ENCODE measurements around the gene ST3GAL4. TPM values are rescaled to one million over a fixed set of nuclear protein-coding genes. Genes with fewer than 3 reads are reported as not detected.

ST3GAL4 gene
- total RNA-seq, 4 donors from 2014 or later: 42.1 to 56.2 (median 47.2) TPM

- peaks cover 22% of the 10 kb centered on the region for H3K27me3 ChIP-seq
- peaks cover 0 to 9% (median 6%) of the 10 kb centered on the region in 3 donors for H3K4me1 ChIP-seq
- H3K36me3 ChIP-seq: no peaks in the 10 kb centered on the region
- no peak overlapping the region for H3K27ac ChIP-seq
- no peak for ATAC-seq
- H3K4me3 ChIP-seq: no peak overlapping the region
- 76 to 86% methylated on average over 4 to 6 of the region's 7 CpGs for WGBS, 2 donors (ENCODE audit: low coverage in 1 of 2)
- no peak for TF ChIP-seq CTCF (IDR thresholded peaks at IDR 0.05)
- no peak for TF ChIP-seq POLR2A (IDR thresholded peaks at IDR 0.05)
- no peak for TF ChIP-seq EP300 (IDR thresholded peaks at IDR 0.05)
- no peak for TF ChIP-seq POLR2AphosphoS5 (IDR thresholded peaks at IDR 0.05)
- H3K9me3 ChIP-seq: no peaks in the 10 kb centered on the region
Observed at GRCh38 chr11:126444072-126444471, 88.6 kb downstream of the ST3GAL4 start.

GRCh38 chr11:126446581-126446980, 91.1 kb downstream of the ST3GAL4 start:
- peaks cover 17% of the 10 kb centered on the region for H3K27me3 ChIP-seq
- no peak for ATAC-seq

GRCh38 chr11:126450198-126450597, 94.7 kb downstream of the ST3GAL4 start:
- WGBS, 2 donors (ENCODE audit: low coverage in 1 of 2): 75 to 94% methylated on average over 3 to 4 of the region's 7 CpGs
- peaks cover 0 to 8% (median 5%) of the 10 kb centered on the region in 3 donors for H3K4me1 ChIP-seq

More at GRCh38 chr11:126446581-126446980, 91.1 kb downstream of the ST3GAL4 start:
- Histone ChIP-seq H3K36me3 (no peaks in the 10 kb centered on the region), H3K9me3 (no peaks in the 10 kb centered on the region), H3K4me1 (no peaks in the 10 kb centered on the region), H3K4me3 (no peak overlapping the region), H3K27ac (no peak overlapping the region)
- 14% methylated on average over 1 of the region's 10 CpGs; no CpG with 5 or more reads in 1 of the 2 donors for WGBS, 2 donors (ENCODE audit: low coverage in 1 of 2)
- no peak for TF ChIP-seq EP300 (IDR thresholded peaks at IDR 0.05)
- no peak for TF ChIP-seq POLR2AphosphoS5 (IDR thresholded peaks at IDR 0.05)
- no peak for TF ChIP-seq CTCF (IDR thresholded peaks at IDR 0.05)
- no peak for TF ChIP-seq POLR2A (IDR thresholded peaks at IDR 0.05)

GRCh38 chr11:126450806-126451205, 95.3 kb downstream of the ST3GAL4 start:
- Histone ChIP-seq H3K4me1 (peaks cover 0 to 8% (median 5%) of the 10 kb centered on the region in 3 donors), H3K27me3 (peaks cover 40% of the 10 kb centered on the region), H3K9me3 (no peaks in the 10 kb centered on the region), H3K27ac (no peak overlapping the region), H3K4me3 (no peak overlapping the region), H3K36me3 (no peaks in the 10 kb centered on the region)
- WGBS, 2 donors (ENCODE audit: low coverage in 1 of 2): 70 to 96% methylated on average over 4 to 10 of the region's 11 CpGs
- no peak for ATAC-seq
- no peak for TF ChIP-seq POLR2AphosphoS5 (IDR thresholded peaks at IDR 0.05)
- TF ChIP-seq EP300 (IDR thresholded peaks at IDR 0.05): no peak
- no peak for TF ChIP-seq CTCF (IDR thresholded peaks at IDR 0.05)
- no peak for TF ChIP-seq POLR2A (IDR thresholded peaks at IDR 0.05)

More at GRCh38 chr11:126450198-126450597, 94.7 kb downstream of the ST3GAL4 start:
- H3K27ac ChIP-seq: no peak overlapping the region
- peaks cover 34% of the 10 kb centered on the region for H3K27me3 ChIP-seq
- H3K4me3 ChIP-seq: no peak overlapping the region
- TF ChIP-seq POLR2A (IDR thresholded peaks at IDR 0.05) (no peak), CTCF (IDR thresholded peaks at IDR 0.05) (no peak), POLR2AphosphoS5 (IDR thresholded peaks at IDR 0.05) (no peak), EP300 (IDR thresholded peaks at IDR 0.05) (no peak)
- no peak for ATAC-seq
- no peaks in the 10 kb centered on the region for H3K36me3 ChIP-seq
- no peaks in the 10 kb centered on the region for H3K9me3 ChIP-seq

- Histone ChIP-seq H3K27ac (no peak overlapping the region), H3K9me3 (no peaks in the 10 kb centered on the region), H3K36me3 (no peaks in the 10 kb centered on the region), H3K4me3 (no peak overlapping the region), H3K4me1 (peaks cover 0 to 8% (median 5%) of the 10 kb centered on the region in 3 donors), H3K27me3 (peaks cover 45% of the 10 kb centered on the region)
- no peak for ATAC-seq
- 61 to 68% methylated on average over 9 to 13 of the region's 15 CpGs for WGBS, 2 donors (ENCODE audit: low coverage in 1 of 2)
- TF ChIP-seq CTCF (IDR thresholded peaks at IDR 0.05) (no peak), POLR2A (IDR thresholded peaks at IDR 0.05) (no peak), EP300 (IDR thresholded peaks at IDR 0.05) (no peak), POLR2AphosphoS5 (IDR thresholded peaks at IDR 0.05) (no peak)
Observed at GRCh38 chr11:126451211-126451802, 95.8 kb downstream of the ST3GAL4 start.
